Measurements from ENCODE around the gene CDH13. TPM values are rescaled to one million over a fixed set of nuclear protein-coding genes. Genes with fewer than 3 reads are reported as not detected.

Gene CDH13
- total and polyA plus RNA-seq, 9 of the 15 experiments (the other 6 are each of a cell fraction or from before 2014, with no cell fraction given) = 0.03 TPM; not detected in 8

DNA sequence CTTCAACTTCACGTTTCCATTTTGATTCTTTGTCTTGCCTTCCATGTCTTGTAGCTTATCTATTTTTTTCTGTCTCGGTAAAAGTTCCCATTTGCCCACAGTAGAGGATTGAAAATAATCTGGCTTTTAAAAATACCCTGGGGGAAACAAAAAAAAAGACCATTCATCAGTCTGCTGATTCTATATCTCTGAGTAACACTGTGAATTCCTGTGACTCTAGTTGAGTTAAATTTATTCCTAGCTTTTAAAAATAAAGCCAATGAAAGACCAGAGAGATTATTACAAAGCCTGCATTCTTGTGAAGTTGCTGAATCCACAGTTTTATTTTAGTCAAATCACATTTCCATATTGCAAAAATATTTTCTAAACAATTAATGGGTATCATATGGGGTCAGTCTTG is 532.3 kb downstream of the CDH13 start:
- Histone ChIP-seq H4K20me1 (replicated peaks; ENCODE audit: control insufficient read depth, insufficient read depth, low read length) (no peaks in the 10 kb centered on the region), H2AFZ (ENCODE audit: low read depth, low read length) (no peak overlapping the region), H3K9me1 (ENCODE audit: control insufficient read depth, insufficient read depth, low read length) (no peaks in the 10 kb centered on the region), H3K4me3 (no peak overlapping the region), H3K79me2 (ENCODE audit: control insufficient read depth, insufficient read depth, low read length) (no peaks in the 10 kb centered on the region), H3K4me2 (ENCODE audit: insufficient read depth, low read length) (no peak overlapping the region), H3K4me1 (replicated peaks in 1 of 2; ENCODE audit: control insufficient read depth in 2 of 2, insufficient read depth in 2 of 2, low read length in 2 of 2) (no peaks in the 10 kb centered on the region), H3K27ac (ENCODE audit: extremely low read depth, low read depth, low read length) (no peak overlapping the region), H3K9me3 (replicated peaks; ENCODE audit: control insufficient read depth, insufficient read depth, low read depth, low read length) (no peaks in the 10 kb centered on the region), H3K27me3 (ENCODE audit: control insufficient read depth in 2 of 2, insufficient read depth in 2 of 2, low read length in 2 of 2) (no peaks in the 10 kb centered on the region), H3K36me3 (ENCODE audit: control insufficient read depth, insufficient read depth, low read length) (no peaks in the 10 kb centered on the region), H3K9ac (ENCODE audit: insufficient read depth in 1 of 2, low read depth in 2 of 2, low read length in 2 of 2) (no peak overlapping the region)
- ATAC-seq = no peak
- ChIA-PET CTCF (ENCODE audit: low intra/inter-chr PET ratio) (no interaction called here), POLR2A (no interaction called here)
- 0% methylated on average over 2 of the region's 2 CpGs for WGBS (ENCODE audit: insufficient coverage, low coverage, missing lambda C conversion rate)
- in situ Hi-C loops (cut with MboI) = no loop called here
- FAIRE-seq = no peak
- no peak for DNase-seq (ENCODE audit: extremely low read depth in 1 of 4, low spot score in 3 of 4)
- intact Hi-C loops (cut with micrococcal nuclease) = no loop called here
- no TSS peak for BruUV-seq (replicated peaks)
- TF ChIP-seq, protein P1, sequence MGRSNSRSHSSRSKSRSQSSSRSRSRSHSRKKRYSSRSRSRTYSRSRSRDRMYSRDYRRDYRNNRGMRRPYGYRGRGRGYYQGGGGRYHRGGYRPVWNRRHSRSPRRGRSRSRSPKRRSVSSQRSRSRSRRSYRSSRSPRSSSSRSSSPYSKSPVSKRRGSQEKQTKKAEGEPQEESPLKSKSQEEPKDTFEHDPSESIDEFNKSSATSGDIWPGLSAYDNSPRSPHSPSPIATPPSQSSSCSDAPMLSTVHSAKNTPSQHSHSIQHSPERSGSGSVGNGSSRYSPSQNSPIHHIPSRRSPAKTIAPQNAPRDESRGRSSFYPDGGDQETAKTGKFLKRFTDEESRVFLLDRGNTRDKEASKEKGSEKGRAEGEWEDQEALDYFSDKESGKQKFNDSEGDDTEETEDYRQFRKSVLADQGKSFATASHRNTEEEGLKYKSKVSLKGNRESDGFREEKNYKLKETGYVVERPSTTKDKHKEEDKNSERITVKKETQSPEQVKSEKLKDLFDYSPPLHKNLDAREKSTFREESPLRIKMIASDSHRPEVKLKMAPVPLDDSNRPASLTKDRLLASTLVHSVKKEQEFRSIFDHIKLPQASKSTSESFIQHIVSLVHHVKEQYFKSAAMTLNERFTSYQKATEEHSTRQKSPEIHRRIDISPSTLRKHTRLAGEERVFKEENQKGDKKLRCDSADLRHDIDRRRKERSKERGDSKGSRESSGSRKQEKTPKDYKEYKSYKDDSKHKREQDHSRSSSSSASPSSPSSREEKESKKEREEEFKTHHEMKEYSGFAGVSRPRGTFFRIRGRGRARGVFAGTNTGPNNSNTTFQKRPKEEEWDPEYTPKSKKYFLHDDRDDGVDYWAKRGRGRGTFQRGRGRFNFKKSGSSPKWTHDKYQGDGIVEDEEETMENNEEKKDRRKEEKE (IDR thresholded peaks at IDR 0.05; ENCODE audit: borderline replicate concordance in 1 of 2, control insufficient read depth in 1 of 2, low read depth in 2 of 2, low read length in 1 of 2) = no peak
- no peak for TF ChIP-seq ZFX (CRISPR knock-in tag; IDR thresholded peaks at IDR 0.05)
- TF ChIP-seq, protein P2, sequence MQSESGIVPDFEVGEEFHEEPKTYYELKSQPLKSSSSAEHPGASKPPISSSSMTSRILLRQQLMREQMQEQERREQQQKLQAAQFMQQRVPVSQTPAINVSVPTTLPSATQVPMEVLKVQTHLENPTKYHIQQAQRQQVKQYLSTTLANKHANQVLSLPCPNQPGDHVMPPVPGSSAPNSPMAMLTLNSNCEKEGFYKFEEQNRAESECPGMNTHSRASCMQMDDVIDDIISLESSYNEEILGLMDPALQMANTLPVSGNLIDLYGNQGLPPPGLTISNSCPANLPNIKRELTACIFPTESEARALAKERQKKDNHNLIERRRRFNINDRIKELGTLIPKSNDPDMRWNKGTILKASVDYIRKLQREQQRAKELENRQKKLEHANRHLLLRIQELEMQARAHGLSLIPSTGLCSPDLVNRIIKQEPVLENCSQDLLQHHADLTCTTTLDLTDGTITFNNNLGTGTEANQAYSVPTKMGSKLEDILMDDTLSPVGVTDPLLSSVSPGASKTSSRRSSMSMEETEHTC (IDR thresholded peaks at IDR 0.05) = no peak
- no peak for TF ChIP-seq CHCHD3 (CRISPR knock-in tag; IDR thresholded peaks at IDR 0.05)
- TF ChIP-seq ZNF780A (CRISPR knock-in tag; IDR thresholded peaks at IDR 0.05) = no peak
- no peak for TF ChIP-seq DNMT1 (IDR thresholded peaks at IDR 0.05)
- TF ChIP-seq MYC (IDR thresholded peaks at IDR 0.05; ENCODE audit: low read depth, low read length) = no peak
- TF ChIP-seq MYC (CRISPR knock-in tag; IDR thresholded peaks at IDR 0.05; ENCODE audit: borderline replicate concordance, low read depth) = no peak
- no peak for TF ChIP-seq ZNF696 (CRISPR knock-in tag; conservative IDR thresholded peaks at IDR 0.05)
- no peak for TF ChIP-seq ZNF143 (CRISPR knock-in tag; IDR thresholded peaks at IDR 0.05)
- no peak for TF ChIP-seq NCOA6 (IDR thresholded peaks at IDR 0.05)
- TF ChIP-seq SRSF1 (IDR thresholded peaks at IDR 0.05; ENCODE audit: low read depth, low read length) = no peak
- no peak for TF ChIP-seq KAT2B (IDR thresholded peaks at IDR 0.05; ENCODE audit: low read depth, low read length)
- TF ChIP-seq HDAC1 (IDR thresholded peaks at IDR 0.05) = no peak
- no peak for TF ChIP-seq YY1 (IDR thresholded peaks at IDR 0.05; ENCODE audit: borderline replicate concordance in 1 of 3, control insufficient read depth in 1 of 3, extremely low read depth in 1 of 3, insufficient read depth in 3 of 3, insufficient read length in 1 of 3, insufficient replicate concordance in 2 of 3, low read depth in 1 of 3, low read length in 2 of 3)
- TF ChIP-seq SRSF3 (IDR thresholded peaks at IDR 0.05; ENCODE audit: insufficient read depth, low read length) = no peak
- no peak for TF ChIP-seq RBM22 (IDR thresholded peaks at IDR 0.05; ENCODE audit: low read depth, low read length, poor library complexity, severe bottlenecking)
- no peak for TF ChIP-seq ZFP30 (CRISPR knock-in tag; IDR thresholded peaks at IDR 0.05; ENCODE audit: borderline replicate concordance)
- TF ChIP-seq, protein P3, sequence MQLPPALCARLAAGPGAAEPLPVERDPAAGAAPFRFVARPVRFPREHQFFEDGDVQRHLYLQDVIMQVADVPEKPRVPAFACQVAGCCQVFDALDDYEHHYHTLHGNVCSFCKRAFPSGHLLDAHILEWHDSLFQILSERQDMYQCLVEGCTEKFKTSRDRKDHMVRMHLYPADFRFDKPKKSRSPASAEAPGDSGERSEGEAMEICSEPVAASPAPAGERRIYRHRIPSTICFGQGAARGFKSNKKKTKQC (CRISPR knock-in tag; IDR thresholded peaks at IDR 0.05) = no peak

All from K562 (cell line).